Measurements from ENCODE around the gene F5.
A peak's percentile ranks its signal among the peaks of the same experiment; 100 is the strongest.

F5 gene

GRCh38 chr1:169546087-169546995, 39.9 kb downstream of the F5 start:
- no peak for TF ChIP-seq EZH2 (IDR thresholded peaks at IDR 0.05; ENCODE audit: borderline replicate concordance, low read depth, low read length, severe bottlenecking)
- peak; percentile 88 for TF ChIP-seq CTCF (IDR thresholded peaks at IDR 0.05; ENCODE audit: borderline replicate concordance, extremely low read depth, low read length, poor library complexity, severe bottlenecking)
- Histone ChIP-seq H3K9me3 (ENCODE audit: insufficient read depth, low read length, severe bottlenecking) (no peaks in the 10 kb centered on the region), H3K9ac (ENCODE audit: low read depth, low read length) (no peak overlapping the region), H3K27ac (ENCODE audit: low read length) (no peak overlapping the region), H3K79me2 (ENCODE audit: insufficient read depth, low read length) (no peaks in the 10 kb centered on the region), H3K4me3 (ENCODE audit: low read depth in 1 of 2, low read length in 2 of 2) (no peak overlapping the region), H3K4me1 (ENCODE audit: insufficient read depth, low read length) (no peaks in the 10 kb centered on the region), H2AFZ (ENCODE audit: low read depth, low read length) (peak overlapping the region; percentile 50; the same call in 1 of the 2 replicates), H4K20me1 (ENCODE audit: insufficient read depth, low read length) (no peaks in the 10 kb centered on the region), H3K27me3 (ENCODE audit: insufficient read depth, low read length, poor library complexity) (no peaks in the 10 kb centered on the region), H3K4me2 (ENCODE audit: insufficient read depth, low read length) (no peak overlapping the region), H3K36me3 (ENCODE audit: insufficient read depth, low read length) (no peaks in the 10 kb centered on the region)
- ATAC-seq (ENCODE audit: insufficient read depth, low read depth) (peak; percentile 90), DNase-seq (peak; percentile 68)

- no peak for ATAC-seq (ENCODE audit: insufficient read depth, low read depth)
- Histone ChIP-seq H3K27me3 (ENCODE audit: insufficient read depth, low read length, poor library complexity) (no peaks in the 10 kb centered on the region), H3K9ac (ENCODE audit: low read depth, low read length) (no peak overlapping the region), H4K20me1 (ENCODE audit: insufficient read depth, low read length) (no peaks in the 10 kb centered on the region), H3K4me3 (ENCODE audit: low read depth in 1 of 2, low read length in 2 of 2) (no peak overlapping the region), H3K27ac (ENCODE audit: low read length) (no peak overlapping the region), H3K9me3 (ENCODE audit: insufficient read depth, low read length, severe bottlenecking) (no peaks in the 10 kb centered on the region), H3K79me2 (ENCODE audit: insufficient read depth, low read length) (no peaks in the 10 kb centered on the region), H3K36me3 (ENCODE audit: insufficient read depth, low read length) (no peaks in the 10 kb centered on the region), H2AFZ (ENCODE audit: low read depth, low read length) (0 out of 2 replicates have a peak overlapping the region, but pooled peaks have one; percentile 50), H3K4me2 (ENCODE audit: insufficient read depth, low read length) (no peak overlapping the region), H3K4me1 (ENCODE audit: insufficient read depth, low read length) (no peaks in the 10 kb centered on the region)
- DNase-seq = no peak
- TF ChIP-seq CTCF (IDR thresholded peaks at IDR 0.05; ENCODE audit: borderline replicate concordance, extremely low read depth, low read length, poor library complexity, severe bottlenecking) (no peak), EZH2 (IDR thresholded peaks at IDR 0.05; ENCODE audit: borderline replicate concordance, low read depth, low read length, severe bottlenecking) (no peak)
Measured at GRCh38 chr1:169545472-169545871, 40.8 kb downstream of the F5 start.

GRCh38 chr1:169538998-169539871, 47.0 kb downstream of the F5 start:
- no peaks in the 10 kb centered on the region for H3K79me2 ChIP-seq (ENCODE audit: insufficient read depth, low read length)
- H3K4me1 ChIP-seq (ENCODE audit: insufficient read depth, low read length) = no peaks in the 10 kb centered on the region
- DNase-seq = no peak
- H3K9me3 ChIP-seq (ENCODE audit: insufficient read depth, low read length, severe bottlenecking) = no peaks in the 10 kb centered on the region
- no peaks in the 10 kb centered on the region for H3K27me3 ChIP-seq (ENCODE audit: insufficient read depth, low read length, poor library complexity)
- H4K20me1 ChIP-seq (ENCODE audit: insufficient read depth, low read length) = no peaks in the 10 kb centered on the region
- no peak overlapping the region for H3K4me3 ChIP-seq (ENCODE audit: low read depth in 1 of 2, low read length in 2 of 2)
- H3K27ac ChIP-seq (ENCODE audit: low read length) = no peak overlapping the region
- H3K9ac ChIP-seq (ENCODE audit: low read depth, low read length) = no peak overlapping the region
- ATAC-seq (ENCODE audit: insufficient read depth, low read depth) = no peak
- H2AFZ ChIP-seq (ENCODE audit: low read depth, low read length) = no peak overlapping the region
- no peaks in the 10 kb centered on the region for H3K36me3 ChIP-seq (ENCODE audit: insufficient read depth, low read length)
- TF ChIP-seq CTCF (IDR thresholded peaks at IDR 0.05; ENCODE audit: borderline replicate concordance, extremely low read depth, low read length, poor library complexity, severe bottlenecking) (no peak), EZH2 (IDR thresholded peaks at IDR 0.05; ENCODE audit: borderline replicate concordance, low read depth, low read length, severe bottlenecking) (no peak)
- H3K4me2 ChIP-seq (ENCODE audit: insufficient read depth, low read length) = no peak overlapping the region
